IPS-18a (cell line): ENCODE data around the gene MS4A14.
"Not testable (repeated sequence)": the region's sequence is repeated elsewhere in the genome, so short reads cannot be mapped to it uniquely, and the experiment has no call there.

Source experiments
- H3K27ac ChIP-seq: one replicate; pipeline ENCODE4 v1.5.1; 2013; ENCODE audit warnings: low read length
- H3K27me3 ChIP-seq: one replicate; pipeline ENCODE4 v1.6.1; 2013; ENCODE audit warnings: mild to moderate bottlenecking, low read length; ENCODE audit not compliant: control insufficient read depth, insufficient read depth
- H3K36me3 ChIP-seq: one replicate; pipeline ENCODE4 v1.6.1; 2013; ENCODE audit warnings: low read depth, low read length; ENCODE audit not compliant: control insufficient read depth
- H3K4me1 ChIP-seq: one replicate; pipeline ENCODE4 v1.6.1; 2013; ENCODE audit warnings: low read depth, low read length; ENCODE audit not compliant: control insufficient read depth
- H3K4me3 ChIP-seq: one replicate; pipeline ENCODE4 v1.5.1; 2013; ENCODE audit warnings: low read length
- H3K9ac ChIP-seq: one replicate; pipeline ENCODE4 v1.6.1; 2013; ENCODE audit warnings: mild to moderate bottlenecking, low read length, moderate library complexity
- H3K9me3 ChIP-seq: one replicate; pipeline ENCODE4 v1.6.1; 2013; ENCODE audit warnings: low read depth, low read length; ENCODE audit not compliant: control insufficient read depth

The MS4A14 gene

DNA sequence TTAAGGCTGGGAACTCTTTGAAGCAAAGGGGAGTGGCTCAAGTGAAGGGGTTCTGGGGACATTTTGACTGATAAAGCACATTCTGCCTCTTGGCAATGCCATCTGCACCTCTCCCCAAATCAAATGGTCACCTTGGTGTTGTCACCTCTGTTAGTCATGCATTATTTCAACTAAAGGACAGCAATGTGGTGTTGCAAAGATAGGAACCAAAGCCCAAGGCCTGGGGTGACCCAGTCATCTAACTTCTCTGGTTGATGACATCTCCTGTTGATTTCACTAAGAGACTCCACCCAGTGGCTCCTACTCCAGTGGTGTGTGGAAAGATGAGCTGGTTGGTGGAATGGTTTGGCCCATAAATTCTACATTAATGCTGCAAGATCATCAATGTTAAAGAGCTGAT lies 51.6 kb downstream of the MS4A14 start:
- no peaks in the 10 kb centered on the region for H3K4me1 ChIP-seq
- no peak overlapping the region for H3K9ac ChIP-seq
- H3K36me3 ChIP-seq = no peaks in the 10 kb centered on the region
- H3K9me3 ChIP-seq = no peaks in the 10 kb centered on the region
- H3K27ac ChIP-seq = no peak overlapping the region
- no peaks in the 10 kb centered on the region for H3K27me3 ChIP-seq
- no peak overlapping the region for H3K4me3 ChIP-seq

DNA sequence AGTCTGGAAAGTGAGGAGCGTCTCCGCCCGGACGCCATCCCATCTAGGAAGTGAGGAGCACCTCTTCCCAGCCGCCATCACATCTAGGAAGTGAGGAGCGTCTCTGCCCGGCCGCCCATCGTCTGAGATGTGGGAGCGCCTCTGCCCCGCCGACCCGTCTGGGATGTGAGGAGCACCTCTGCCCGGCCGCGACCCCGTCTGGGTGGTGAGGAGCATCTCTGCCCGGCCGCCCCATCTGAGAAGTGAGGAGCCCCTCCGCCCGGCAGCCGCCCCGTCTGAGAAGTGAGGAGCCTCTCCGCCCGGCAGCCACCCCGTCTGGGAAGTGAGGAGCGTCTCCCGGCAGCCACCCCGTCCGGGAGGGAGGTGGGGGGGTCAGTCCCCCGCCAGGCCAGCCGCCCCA lies 54.9 kb downstream of the MS4A14 start:
- H3K9ac ChIP-seq, H3K27me3 ChIP-seq, H3K4me3 ChIP-seq, H3K4me1 ChIP-seq, H3K9me3 ChIP-seq, H3K27ac ChIP-seq, H3K36me3 ChIP-seq: not testable (repeated sequence)

DNA sequence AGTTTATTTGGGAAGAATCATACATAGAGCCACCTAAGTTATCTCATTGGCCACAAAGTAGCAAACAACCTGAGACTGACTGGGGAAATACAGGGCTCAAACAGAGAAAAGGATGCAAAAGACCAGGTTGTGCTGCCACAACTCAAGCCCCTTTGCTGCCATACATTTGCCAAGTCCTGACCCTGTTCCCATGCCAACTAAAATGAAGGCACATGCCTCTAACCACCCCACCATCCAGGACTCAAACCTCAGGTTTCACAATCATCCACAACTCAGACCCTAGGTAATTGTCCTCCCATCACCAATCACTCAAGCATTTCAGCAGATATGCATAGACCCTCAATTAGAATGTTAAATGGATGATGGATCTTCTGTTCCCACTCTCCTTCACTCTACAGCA lies 58.0 kb downstream of the MS4A14 start:
- H3K9ac ChIP-seq = no peak overlapping the region
- H3K27ac ChIP-seq = no peak overlapping the region

DNA sequence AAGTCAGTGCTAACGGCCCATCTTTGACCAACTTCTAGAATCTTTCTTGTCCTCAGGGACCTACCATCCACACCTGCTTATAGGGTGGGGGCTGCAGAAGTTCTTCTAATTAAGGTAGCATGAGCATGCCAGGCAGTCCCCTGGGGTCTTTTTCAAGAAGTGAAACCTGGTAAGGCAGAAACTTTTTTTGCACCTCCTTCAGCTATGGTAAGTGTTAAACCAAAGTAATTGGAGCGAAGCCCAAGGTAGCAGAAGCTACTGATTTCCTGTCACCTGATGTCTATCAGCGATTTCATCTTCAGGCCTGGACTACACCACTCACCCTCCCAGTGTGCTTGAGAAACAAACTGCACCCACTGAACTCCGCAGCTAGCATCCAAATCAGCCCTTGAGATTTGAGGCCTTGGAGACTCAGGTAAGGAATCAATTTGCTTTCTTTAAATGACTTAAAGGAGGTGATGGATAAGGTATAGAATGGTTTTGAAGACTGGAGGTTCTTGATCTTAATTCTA lies 59.3 kb downstream of the MS4A14 start, which contains the start of gene MS4A1:
Gene MS4A1 (plus strand): TSS at position 317 of the 512 bp plus-strand sequence. CDS start 6,528 bp downstream, outside the sequence.
- no peak within 1 kb of the TSS for H3K27ac ChIP-seq
- H3K4me1 ChIP-seq = no peaks in the 10 kb centered on the region
- H3K9ac ChIP-seq = no peak within 1 kb of the TSS
- H3K9me3 ChIP-seq = no peaks in the 10 kb centered on the region
- H3K27me3 ChIP-seq = no peaks in the 10 kb centered on the region
- H3K4me3 ChIP-seq = no peak within 1 kb of the TSS
- H3K36me3 ChIP-seq = no peaks in the 10 kb centered on the region

More for the DNA sequence above, 58.0 kb downstream of the MS4A14 start:
- Histone ChIP-seq H3K27me3 (no peaks in the 10 kb centered on the region), H3K36me3 (no peaks in the 10 kb centered on the region), H3K4me1 (no peaks in the 10 kb centered on the region), H3K4me3 (no peak overlapping the region), H3K9me3 (no peaks in the 10 kb centered on the region)

DNA sequence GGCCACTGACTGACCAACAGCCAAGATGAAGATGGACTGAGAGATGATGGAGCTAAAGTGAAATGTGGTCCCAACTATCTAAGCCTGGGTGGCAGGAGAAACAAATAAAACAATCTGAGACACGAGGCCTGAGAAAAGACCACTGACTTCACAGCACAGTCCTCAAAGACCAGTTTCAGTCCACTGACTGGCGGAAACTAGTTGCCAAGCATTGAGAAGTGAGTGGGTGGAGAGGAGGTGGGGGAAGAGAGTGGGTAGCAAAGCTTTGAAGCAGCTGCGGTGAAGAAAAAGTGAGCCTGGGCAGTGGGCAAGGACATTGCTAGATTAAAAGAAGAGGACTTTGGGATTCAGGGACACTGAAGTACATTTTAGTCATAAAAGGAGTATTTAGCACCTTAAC lies 61.3 kb downstream of the MS4A14 start:
- Histone ChIP-seq H3K36me3 (no peaks in the 10 kb centered on the region), H3K4me3 (no peak overlapping the region), H3K4me1 (no peaks in the 10 kb centered on the region), H3K9me3 (no peaks in the 10 kb centered on the region), H3K27me3 (no peaks in the 10 kb centered on the region), H3K9ac (no peak overlapping the region), H3K27ac (no peak overlapping the region)

DNA sequence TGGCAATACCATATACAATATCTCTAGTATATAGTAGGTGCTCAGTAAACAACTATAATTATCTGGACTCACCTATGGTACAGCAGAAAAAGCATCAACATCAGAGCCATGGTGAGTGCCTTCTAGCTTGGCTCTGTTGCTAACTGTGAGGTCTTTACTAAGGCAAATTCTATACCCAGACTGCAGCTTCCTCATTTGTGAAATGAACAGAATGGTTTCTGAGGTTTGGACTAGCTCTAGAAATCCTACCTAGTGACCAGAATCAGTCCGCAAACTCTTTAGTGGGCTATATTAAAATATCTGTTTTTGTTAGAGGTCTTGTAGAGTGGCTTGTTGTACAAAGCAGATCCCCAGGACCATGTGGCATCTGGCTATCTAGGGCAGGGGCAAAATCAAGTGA lies 63.1 kb downstream of the MS4A14 start:
- no peaks in the 10 kb centered on the region for H3K4me1 ChIP-seq
- H3K9me3 ChIP-seq = no peaks in the 10 kb centered on the region
- H3K36me3 ChIP-seq = no peaks in the 10 kb centered on the region
- H3K9ac ChIP-seq = no peak overlapping the region
- no peak overlapping the region for H3K4me3 ChIP-seq
- no peak overlapping the region for H3K27ac ChIP-seq
- no peaks in the 10 kb centered on the region for H3K27me3 ChIP-seq
